ENCODE results near the gene CHRNA4.

DNA sequence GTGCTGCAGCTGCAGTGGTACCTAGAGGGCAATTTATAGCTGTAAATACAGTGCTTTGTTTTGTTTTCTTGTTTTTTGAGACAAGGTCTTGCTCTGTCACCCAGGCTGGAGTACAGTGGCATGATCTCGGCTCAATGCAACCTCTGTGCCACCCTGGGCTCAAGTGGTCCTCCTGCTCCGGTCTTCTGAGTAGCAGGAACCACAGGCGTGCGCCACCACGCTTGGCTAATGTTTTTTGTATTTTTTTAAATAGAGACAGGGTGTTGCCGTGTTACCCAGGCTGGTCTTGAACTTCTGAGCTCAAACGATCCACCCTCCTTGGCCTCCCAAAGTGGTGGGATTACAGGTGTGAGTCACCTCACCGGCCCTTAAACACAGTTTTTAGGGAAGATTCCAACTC, 26.8 kb downstream of the CHRNA4 start:
- TF ChIP-seq CHD1 (IDR thresholded peaks at IDR 0.05; ENCODE audit: low read depth, low read length): no peak
- no peak for TF ChIP-seq POLR2A (IDR thresholded peaks at IDR 0.05; ENCODE audit: low read depth, low read length)
